Gastrocnemius medialis (tissue), 4 donors: ENCODE measurements around the gene GPRC5A.

Source experiments
- CTCF ChIP-seq, 5 experiments: fragments of 450-650 bp in 3 of 5; fragments of 200-600 bp in 2 of 5; sonication (generic) in 2 of 5; IDR thresholded peaks in 4 of 5; conservative IDR thresholded peaks in 1 of 5; 1 replicate in 4 of 5; 2 replicates in 1 of 5; pipeline ENCODE4 v1.5.1; 2016 to 2019; ENCODE audit warnings: antibody characterized with exemption in 5 of 5, mild to moderate bottlenecking in 3 of 5, moderate library complexity in 3 of 5
- POLR2A ChIP-seq, 2 donors: fragments of 450-650 bp; IDR thresholded peaks; one replicate each; pipeline ENCODE4 v1.6.1; 2017; ENCODE audit warnings: antibody characterized with exemption in 2 of 2, mild to moderate bottlenecking in 2 of 2, moderate library complexity in 2 of 2

GRCh38 chr12:12897302-12897701, 5.9 kb downstream of the GPRC5A start:
- TF ChIP-seq CTCF (IDR thresholded peaks at IDR 0.05 in 4 of 5, conservative IDR thresholded peaks at IDR 0.05 in 1 of 5) = no peak
- TF ChIP-seq POLR2A (IDR thresholded peaks at IDR 0.05) = no peak
